Liver (tissue), 9 donors: ENCODE results near the gene TBC1D13. TPM values are rescaled to one million over a fixed set of nuclear protein-coding genes. Genes with fewer than 3 reads are reported as not detected.
"Not testable (repeated sequence)": the region's sequence is repeated elsewhere in the genome, so short reads cannot be mapped to it uniquely, and the experiment has no call there.

Experiments
- DNase-seq: peaks from one replicate; pipeline ENCODE4 v3.0.0-alpha.2; 2017; ENCODE audit warnings: low spot score
- H3K27ac ChIP-seq, 2 donors: one replicate each; pipeline ENCODE4 v1.7.0; 2013; ENCODE audit warnings: inconsistent platforms in 2 of 2, low read length in 2 of 2, control low read depth in 1 of 2, low read depth in 1 of 2, mild to moderate bottlenecking in 1 of 2
- H3K27me3 ChIP-seq, 4 donors: one replicate each; pipeline versions ENCODE4 v1.6.1 to v1.7.0; 2013; ENCODE audit warnings: low read length in 3 of 4, inconsistent platforms in 1 of 4, mild to moderate bottlenecking in 1 of 4, moderate library complexity in 1 of 4; ENCODE audit not compliant: control insufficient read depth in 4 of 4, insufficient read depth in 4 of 4
- H3K36me3 ChIP-seq, 4 donors: one replicate each; pipeline versions ENCODE4 v1.6.1 to v1.7.0; 2013; ENCODE audit warnings: low read length in 3 of 4, mild to moderate bottlenecking in 3 of 4, low read depth in 1 of 4, moderate library complexity in 1 of 4; ENCODE audit not compliant: control insufficient read depth in 4 of 4, insufficient read depth in 3 of 4
- H3K4me1 ChIP-seq, 4 donors: one replicate each; pipeline versions ENCODE4 v1.6.1 to v1.7.0; 2013; ENCODE audit warnings: low read length in 3 of 4, mild to moderate bottlenecking in 3 of 4, moderate library complexity in 1 of 4; ENCODE audit not compliant: control insufficient read depth in 4 of 4, insufficient read depth in 4 of 4
- H3K4me3 ChIP-seq, 3 donors: one replicate each; pipeline versions ENCODE4 v1.6.1 to v1.7.0; 2013; ENCODE audit warnings: low read length in 3 of 3, control low read depth in 1 of 3, low read depth in 1 of 3, mild to moderate bottlenecking in 1 of 3
- H3K9ac ChIP-seq, 2 donors: one replicate each; pipeline ENCODE4 v1.7.0; 2013; ENCODE audit warnings: low read length in 2 of 2, mild to moderate bottlenecking in 2 of 2, moderate library complexity in 2 of 2, control low read depth in 1 of 2, low read depth in 1 of 2
- H3K9me3 ChIP-seq, 4 donors: one replicate each; pipeline versions ENCODE4 v1.6.1 to v1.7.0; 2013; ENCODE audit warnings: low read length in 3 of 4; ENCODE audit not compliant: control insufficient read depth in 4 of 4
- CTCF ChIP-seq: fragments of 150-350 bp; IDR thresholded peaks from 2 replicates; pipeline ENCODE4 v1.5.1; 2017; ENCODE audit warnings: improper control_type of control experiment, low read depth, low read length; ENCODE audit not compliant: missing input control
- EGR1 ChIP-seq, 2 donors: IDR thresholded peaks; 2 replicates each; pipeline ENCODE4 v1.6.1; 2016 to 2018; ENCODE audit warnings: antibody characterized with exemption in 2 of 2, low read depth in 2 of 2
- FOXA1 ChIP-seq: IDR thresholded peaks from 2 replicates; pipeline ENCODE4 v1.6.1; 2016; ENCODE audit warnings: antibody characterized with exemption
- FOXA2 ChIP-seq: IDR thresholded peaks from 2 replicates; pipeline ENCODE4 v1.6.1; 2016; ENCODE audit warnings: antibody characterized with exemption
- GABPA ChIP-seq, 2 donors: IDR thresholded peaks in 1 of 2; conservative IDR thresholded peaks in 1 of 2; 2 replicates each; pipeline ENCODE4 v1.6.1; 2016; ENCODE audit warnings: antibody characterized with exemption in 2 of 2, mild to moderate bottlenecking in 1 of 2, moderate library complexity in 1 of 2
- HNF4A ChIP-seq, 2 donors: conservative IDR thresholded peaks; 2 replicates each; pipeline ENCODE4 v1.6.1; 2016; ENCODE audit warnings: antibody characterized with exemption in 2 of 2, mild to moderate bottlenecking in 2 of 2
- HNF4G ChIP-seq: IDR thresholded peaks from 2 replicates; pipeline ENCODE4 v1.6.1; 2016; ENCODE audit warnings: antibody characterized with exemption
- JUND ChIP-seq, 2 donors: IDR thresholded peaks; 2 replicates each; pipeline ENCODE4 v1.6.1; 2016; ENCODE audit warnings: antibody characterized with exemption in 2 of 2
- RAD21 ChIP-seq, 2 donors: IDR thresholded peaks; 2 replicates each; pipeline ENCODE4 v1.6.1; 2016; ENCODE audit warnings: antibody characterized with exemption in 2 of 2, mild to moderate bottlenecking in 2 of 2
- REST ChIP-seq: IDR thresholded peaks from 2 replicates; pipeline ENCODE4 v1.6.1; 2016; ENCODE audit warnings: antibody characterized with exemption, mild to moderate bottlenecking
- RXRA ChIP-seq, 2 donors: IDR thresholded peaks; 2 replicates each; pipeline ENCODE4 v1.6.1; 2017 to 2018; ENCODE audit warnings: antibody characterized with exemption in 2 of 2, mild to moderate bottlenecking in 1 of 2
- SP1 ChIP-seq: IDR thresholded peaks from 2 replicates; pipeline ENCODE4 v1.6.1; 2018; ENCODE audit warnings: antibody characterized with exemption, mild to moderate bottlenecking
- TAF1 ChIP-seq: conservative IDR thresholded peaks from 2 replicates; pipeline ENCODE4 v1.6.1; 2016; ENCODE audit warnings: antibody characterized with exemption, mild to moderate bottlenecking
- YY1 ChIP-seq: IDR thresholded peaks from 2 replicates; pipeline ENCODE4 v1.6.1; 2016; ENCODE audit warnings: antibody characterized with exemption, mild to moderate bottlenecking
- WGBS: extraction: QIAGEN DNeasy Blood & Tissue Kit; methylation state at CpG from one replicate; pipeline ENCODE4 v1.1.7; 2013; 5-methylcytosine and 5-hydroxymethylcytosine counted together
- polyA plus RNA-seq, 2 donors: library from polyadenylated mRNA; stranded (reverse) in 1 of 2; unstranded in 1 of 2; fragments of 200-250 nt in 1 of 2; fragments of >200 nt in 1 of 2; fragmentation: Nextera tagmentation in 1 of 2; extraction: Ambion mirVana in 1 of 2; gene quantifications; one replicate each; pipeline versions ENCODE4 v1.2.1 to v1.2.3, GENCODE V29; 2013 to 2015
- total RNA-seq, 2 donors: library from RNA; depleted of rRNA; stranded (reverse); fragments of >200 nt; gene quantifications; one replicate each; pipeline ENCODE4 v1.2.3, GENCODE V29; 2014
- TF ChIP-seq, protein P1 (sequence below): IDR thresholded peaks from 2 replicates; pipeline ENCODE4 v1.6.1; 2016; ENCODE audit warnings: antibody characterized with exemption
- TF ChIP-seq, protein P2 (sequence below): IDR thresholded peaks from 2 replicates; pipeline ENCODE4 v1.6.1; 2016; ENCODE audit warnings: antibody characterized with exemption
- TF ChIP-seq, protein P3 (sequence below): IDR thresholded peaks from 2 replicates; pipeline ENCODE4 v1.6.1; 2016; ENCODE audit warnings: antibody characterized with exemption
- donor health status: healthy.
- donor health status: healthy.
- donor health status: healthy.
- donor health status: healthy.
- donor health status: healthy.

TBC1D13 gene
- total and polyA plus RNA-seq, 4 donors: 6.3 to 11.7 (median 8.0) TPM

DNA sequence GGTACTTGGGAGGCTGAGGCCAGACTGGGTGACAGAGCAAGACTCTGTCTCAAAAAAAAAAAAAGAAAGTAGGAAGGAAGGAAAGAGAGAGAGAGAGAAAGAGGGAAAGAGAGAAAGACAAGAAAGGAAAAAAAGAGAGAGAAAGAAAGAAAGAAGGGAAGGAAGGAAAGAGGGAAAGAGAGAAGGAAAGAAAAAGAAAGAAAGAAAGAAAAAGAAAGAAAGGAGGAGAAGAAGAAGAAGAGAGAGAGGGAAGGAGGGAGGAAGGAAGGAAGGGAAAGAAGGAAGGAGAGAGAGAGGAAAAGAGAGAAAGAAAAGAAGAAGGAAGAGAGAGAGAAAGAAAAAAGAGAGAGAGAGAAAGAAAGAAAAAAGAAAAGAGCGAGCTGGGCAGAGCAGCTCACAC is 12.2 kb upstream of the TBC1D13 start:
- WGBS: 93% methylated on average over 1 of the region's 1 CpG
- no peak overlapping the region for H3K27ac ChIP-seq
- no peak overlapping the region for H3K4me3 ChIP-seq
- no peaks in the 10 kb centered on the region for H3K9me3 ChIP-seq
- H3K36me3 ChIP-seq: no peaks in the 10 kb centered on the region
- no peak for DNase-seq
- TF ChIP-seq EGR1 (IDR thresholded peaks at IDR 0.05; ENCODE audit: low read depth in 2 of 2) (no peak), HNF4G (no peak), SP1 (no peak), RXRA (IDR thresholded peaks at IDR 0.05) (no peak), FOXA1 (no peak), JUND (IDR thresholded peaks at IDR 0.05) (no peak), YY1 (no peak), TAF1 (no peak)
- TF ChIP-seq, protein P1, sequence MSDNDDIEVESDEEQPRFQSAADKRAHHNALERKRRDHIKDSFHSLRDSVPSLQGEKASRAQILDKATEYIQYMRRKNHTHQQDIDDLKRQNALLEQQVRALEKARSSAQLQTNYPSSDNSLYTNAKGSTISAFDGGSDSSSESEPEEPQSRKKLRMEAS: no peak
- TF ChIP-seq, protein P2, sequence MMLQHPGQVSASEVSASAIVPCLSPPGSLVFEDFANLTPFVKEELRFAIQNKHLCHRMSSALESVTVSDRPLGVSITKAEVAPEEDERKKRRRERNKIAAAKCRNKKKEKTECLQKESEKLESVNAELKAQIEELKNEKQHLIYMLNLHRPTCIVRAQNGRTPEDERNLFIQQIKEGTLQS: no peak
- H3K27me3 ChIP-seq: no peaks in the 10 kb centered on the region
- peaks cover 3 to 20% (median 13%) of the 10 kb centered on the region in 4 donors for H3K4me1 ChIP-seq
- no peak overlapping the region for H3K9ac ChIP-seq

GRCh38 chr9:128780093-128780492 is 7.0 kb upstream of the TBC1D13 start:
- not testable (repeated sequence) for H3K27me3 ChIP-seq, H3K4me1 ChIP-seq, H3K9me3 ChIP-seq, DNase-seq, H3K9ac ChIP-seq, H3K36me3 ChIP-seq, H3K27ac ChIP-seq, H3K4me3 ChIP-seq
- WGBS: 96% methylated on average over 25 of the region's 27 CpGs

DNA sequence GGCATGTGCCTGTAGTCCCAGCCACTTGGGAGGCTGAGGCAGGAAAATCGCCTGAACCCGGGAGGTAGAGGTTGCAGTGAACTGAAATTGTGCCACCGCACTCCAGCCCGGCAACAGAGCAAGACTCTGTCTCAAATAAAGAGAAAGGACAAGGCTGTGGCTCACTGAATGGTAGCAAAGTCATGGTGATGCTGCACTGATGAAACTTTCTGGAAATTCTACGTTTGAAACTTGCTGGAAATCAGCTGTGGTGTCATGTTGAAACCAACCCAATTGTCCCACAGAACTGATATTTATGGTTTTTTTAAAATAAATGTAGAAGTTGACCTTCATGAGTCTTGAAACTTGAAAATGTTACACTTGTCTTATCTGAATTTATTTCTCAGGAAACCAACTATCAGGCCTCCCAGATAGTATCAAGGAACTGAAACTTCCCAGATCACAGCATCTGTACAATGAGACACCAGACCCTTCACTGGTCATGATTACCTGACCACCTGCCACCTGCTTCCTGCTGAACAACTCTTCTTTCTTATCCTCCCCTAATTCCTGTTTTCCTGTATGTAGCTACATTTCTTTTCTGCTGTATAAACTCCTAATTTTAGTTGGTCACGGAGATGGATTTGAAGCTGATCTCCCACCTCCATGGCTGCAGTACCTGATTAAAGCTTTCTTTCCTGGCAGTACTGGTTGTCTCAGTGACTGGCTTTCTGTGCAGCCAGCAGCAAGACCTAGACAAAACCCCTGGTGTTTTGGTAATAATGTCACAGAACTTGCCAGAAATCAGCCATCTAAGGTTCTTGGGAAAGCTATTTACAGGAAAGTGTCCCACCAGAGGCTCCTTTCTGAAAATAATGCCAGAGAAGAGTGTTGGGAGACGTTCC is 5.6 kb upstream of the TBC1D13 start:
- no peak overlapping the region for H3K9ac ChIP-seq
- TF ChIP-seq RXRA (IDR thresholded peaks at IDR 0.05) (no peak), FOXA2 (no peak), HNF4A (conservative IDR thresholded peaks at IDR 0.05) (no peak), FOXA1 (no peak), REST (no peak), SP1 (no peak), GABPA (IDR thresholded peaks at IDR 0.05 in 1 of 2, conservative IDR thresholded peaks at IDR 0.05 in 1 of 2) (no peak), RAD21 (IDR thresholded peaks at IDR 0.05) (no peak), CTCF (no peak), TAF1 (no peak)
- TF ChIP-seq, protein P2: no peak
- TF ChIP-seq, protein P3, sequence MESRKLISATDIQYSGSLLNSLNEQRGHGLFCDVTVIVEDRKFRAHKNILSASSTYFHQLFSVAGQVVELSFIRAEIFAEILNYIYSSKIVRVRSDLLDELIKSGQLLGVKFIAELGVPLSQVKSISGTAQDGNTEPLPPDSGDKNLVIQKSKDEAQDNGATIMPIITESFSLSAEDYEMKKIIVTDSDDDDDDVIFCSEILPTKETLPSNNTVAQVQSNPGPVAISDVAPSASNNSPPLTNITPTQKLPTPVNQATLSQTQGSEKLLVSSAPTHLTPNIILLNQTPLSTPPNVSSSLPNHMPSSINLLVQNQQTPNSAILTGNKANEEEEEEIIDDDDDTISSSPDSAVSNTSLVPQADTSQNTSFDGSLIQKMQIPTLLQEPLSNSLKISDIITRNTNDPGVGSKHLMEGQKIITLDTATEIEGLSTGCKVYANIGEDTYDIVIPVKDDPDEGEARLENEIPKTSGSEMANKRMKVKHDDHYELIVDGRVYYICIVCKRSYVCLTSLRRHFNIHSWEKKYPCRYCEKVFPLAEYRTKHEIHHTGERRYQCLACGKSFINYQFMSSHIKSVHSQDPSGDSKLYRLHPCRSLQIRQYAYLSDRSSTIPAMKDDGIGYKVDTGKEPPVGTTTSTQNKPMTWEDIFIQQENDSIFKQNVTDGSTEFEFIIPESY: no peak
- no peaks in the 10 kb centered on the region for H3K36me3 ChIP-seq
- WGBS: 90% methylated on average over 7 of the region's 7 CpGs
- peaks cover 0 to 3% (median 0%) of the 10 kb centered on the region in 4 donors for H3K9me3 ChIP-seq
- DNase-seq: no peak
- no peaks in the 10 kb centered on the region for H3K27me3 ChIP-seq
- no peak overlapping the region for H3K4me3 ChIP-seq
- H3K27ac ChIP-seq: no peak overlapping the region
- H3K4me1 ChIP-seq: peaks cover 0 to under 1% (median 0%) of the 10 kb centered on the region in 4 donors
